ENCODE measurements around the gene MYO9B.

The MYO9B gene

GRCh38 chr19:17254636-17255035 is 179.1 kb downstream of the MYO9B start:
- no peak overlapping the region for H3K27ac ChIP-seq
- DNase-seq (ENCODE audit: low read depth, low spot score), result no peak

- H3K27ac ChIP-seq, result no peak overlapping the region
- DNase-seq (ENCODE audit: low read depth, low spot score), result no peak
Observed at GRCh38 chr19:17255150-17255621, 179.6 kb downstream of the MYO9B start.

GRCh38 chr19:17256130-17256529 is 180.6 kb downstream of the MYO9B start:
- DNase-seq (ENCODE audit: low read depth, low spot score), result no peak
- H3K27ac ChIP-seq, result no peak overlapping the region

GRCh38 chr19:17259118-17259780 is 183.7 kb downstream of the MYO9B start:
- no peak overlapping the region for H3K27ac ChIP-seq
- no peak for DNase-seq (ENCODE audit: low read depth, low spot score)

GRCh38 chr19:17259934-17260333 is 184.4 kb downstream of the MYO9B start:
- no peak overlapping the region for H3K27ac ChIP-seq
- no peak for DNase-seq (ENCODE audit: low read depth, low spot score)

- no peak for DNase-seq (ENCODE audit: low read depth, low spot score)
- H3K27ac ChIP-seq, result no peak overlapping the region
Observed at GRCh38 chr19:17260842-17261325, 185.3 kb downstream of the MYO9B start.

- DNase-seq (ENCODE audit: low read depth, low spot score), result no peak
- no peak overlapping the region for H3K27ac ChIP-seq
Observed at GRCh38 chr19:17262557-17262956, 187.0 kb downstream of the MYO9B start.
